Ishikawa (cell line): ENCODE measurements around the gene RALA.
A peak's percentile ranks its signal among the peaks of the same experiment; 100 is the strongest.

ENCODE experiments used
- CEBPB ChIP-seq: IDR thresholded peaks from 2 replicates; pipeline ENCODE4 v1.6.1; 2012
- CREB1 ChIP-seq: IDR thresholded peaks from 2 replicates; pipeline ENCODE4 v1.6.1; 2012; ENCODE audit warnings: low read depth
- EGR1 ChIP-seq: IDR thresholded peaks from 2 replicates; pipeline ENCODE4 v1.6.1; 2012
- EP300 ChIP-seq: IDR thresholded peaks from 2 replicates; pipeline ENCODE4 v1.6.1; 2012; ENCODE audit warnings: borderline replicate concordance
- FOXM1 ChIP-seq: IDR thresholded peaks from 2 replicates; pipeline ENCODE4 v1.6.1; 2012; ENCODE audit warnings: low read depth, borderline replicate concordance
- NFIC ChIP-seq: IDR thresholded peaks from 2 replicates; pipeline ENCODE4 v1.6.1; 2012
- RAD21 ChIP-seq: IDR thresholded peaks from 2 replicates; pipeline ENCODE4 v1.6.1; 2012; ENCODE audit warnings: low read depth
- TAF1 ChIP-seq: IDR thresholded peaks from 2 replicates; pipeline ENCODE4 v1.6.1; 2012; ENCODE audit warnings: low read depth, mild to moderate bottlenecking
- TCF12 ChIP-seq: IDR thresholded peaks from 2 replicates; pipeline ENCODE4 v1.6.1; 2012; ENCODE audit warnings: low read depth
- TEAD4 ChIP-seq: IDR thresholded peaks from 2 replicates; pipeline ENCODE4 v1.6.1; 2012
- YY1 ChIP-seq: IDR thresholded peaks from 2 replicates; pipeline ENCODE4 v1.6.1; 2012; ENCODE audit warnings: low read depth
- ZBTB7A ChIP-seq: IDR thresholded peaks from 2 replicates; pipeline ENCODE4 v1.6.1; 2012; ENCODE audit warnings: low read depth
- TF ChIP-seq, protein P1 (sequence below): IDR thresholded peaks from 2 replicates; pipeline ENCODE4 v1.6.1; 2012
- TF ChIP-seq, protein P2 (sequence below): IDR thresholded peaks from 2 replicates; pipeline ENCODE4 v1.6.1; 2012
- TF ChIP-seq, protein P3 (sequence below): IDR thresholded peaks from 2 replicates; pipeline ENCODE4 v1.6.1; 2012; ENCODE audit warnings: low read depth, mild to moderate bottlenecking

Gene RALA

DNA sequence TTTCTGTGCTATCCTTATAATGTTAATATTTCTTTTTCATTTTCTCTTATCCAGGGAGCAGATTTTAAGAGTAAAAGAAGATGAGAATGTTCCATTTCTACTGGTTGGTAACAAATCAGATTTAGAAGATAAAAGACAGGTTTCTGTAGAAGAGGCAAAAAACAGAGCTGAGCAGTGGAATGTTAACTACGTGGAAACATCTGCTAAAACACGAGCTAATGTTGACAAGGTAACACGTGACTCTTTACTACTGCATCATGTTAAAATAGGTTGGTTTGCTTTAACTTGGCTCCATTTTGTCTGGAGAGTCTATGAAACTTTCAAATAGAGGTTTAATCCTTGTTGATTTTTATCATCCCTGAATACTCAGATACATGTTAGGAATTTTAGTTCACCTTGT lies 73.3 kb downstream of the RALA start:
- TF ChIP-seq FOXM1 = no peak
- TF ChIP-seq CREB1 = no peak
- TF ChIP-seq, protein P1, sequence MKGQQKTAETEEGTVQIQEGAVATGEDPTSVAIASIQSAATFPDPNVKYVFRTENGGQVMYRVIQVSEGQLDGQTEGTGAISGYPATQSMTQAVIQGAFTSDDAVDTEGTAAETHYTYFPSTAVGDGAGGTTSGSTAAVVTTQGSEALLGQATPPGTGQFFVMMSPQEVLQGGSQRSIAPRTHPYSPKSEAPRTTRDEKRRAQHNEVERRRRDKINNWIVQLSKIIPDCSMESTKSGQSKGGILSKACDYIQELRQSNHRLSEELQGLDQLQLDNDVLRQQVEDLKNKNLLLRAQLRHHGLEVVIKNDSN = no peak
- no peak for TF ChIP-seq TCF12
- TF ChIP-seq, protein P2, sequence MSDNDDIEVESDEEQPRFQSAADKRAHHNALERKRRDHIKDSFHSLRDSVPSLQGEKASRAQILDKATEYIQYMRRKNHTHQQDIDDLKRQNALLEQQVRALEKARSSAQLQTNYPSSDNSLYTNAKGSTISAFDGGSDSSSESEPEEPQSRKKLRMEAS = no peak
- no peak for TF ChIP-seq EGR1

DNA sequence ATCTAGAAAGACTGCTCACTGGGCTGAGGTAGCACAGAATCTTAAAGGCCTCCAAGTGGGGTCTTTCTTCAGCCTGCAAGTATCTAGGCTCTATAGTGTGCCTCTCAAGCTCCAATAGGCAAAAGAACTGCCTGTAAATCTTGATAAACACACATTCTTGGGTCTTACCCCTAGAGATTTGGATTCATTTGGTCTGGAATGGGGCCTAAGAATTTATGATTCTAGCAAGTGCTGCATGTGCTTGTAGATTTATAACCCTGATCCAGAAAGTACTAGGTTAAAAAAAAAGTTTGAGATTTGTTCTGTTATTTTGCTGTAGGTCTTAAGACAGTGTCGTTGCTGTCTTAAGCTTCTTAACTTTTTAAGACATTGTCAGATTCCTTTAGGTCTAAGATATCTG lies 74.1 kb downstream of the RALA start:
- TF ChIP-seq, protein P2 = no peak
- TF ChIP-seq, protein P3, sequence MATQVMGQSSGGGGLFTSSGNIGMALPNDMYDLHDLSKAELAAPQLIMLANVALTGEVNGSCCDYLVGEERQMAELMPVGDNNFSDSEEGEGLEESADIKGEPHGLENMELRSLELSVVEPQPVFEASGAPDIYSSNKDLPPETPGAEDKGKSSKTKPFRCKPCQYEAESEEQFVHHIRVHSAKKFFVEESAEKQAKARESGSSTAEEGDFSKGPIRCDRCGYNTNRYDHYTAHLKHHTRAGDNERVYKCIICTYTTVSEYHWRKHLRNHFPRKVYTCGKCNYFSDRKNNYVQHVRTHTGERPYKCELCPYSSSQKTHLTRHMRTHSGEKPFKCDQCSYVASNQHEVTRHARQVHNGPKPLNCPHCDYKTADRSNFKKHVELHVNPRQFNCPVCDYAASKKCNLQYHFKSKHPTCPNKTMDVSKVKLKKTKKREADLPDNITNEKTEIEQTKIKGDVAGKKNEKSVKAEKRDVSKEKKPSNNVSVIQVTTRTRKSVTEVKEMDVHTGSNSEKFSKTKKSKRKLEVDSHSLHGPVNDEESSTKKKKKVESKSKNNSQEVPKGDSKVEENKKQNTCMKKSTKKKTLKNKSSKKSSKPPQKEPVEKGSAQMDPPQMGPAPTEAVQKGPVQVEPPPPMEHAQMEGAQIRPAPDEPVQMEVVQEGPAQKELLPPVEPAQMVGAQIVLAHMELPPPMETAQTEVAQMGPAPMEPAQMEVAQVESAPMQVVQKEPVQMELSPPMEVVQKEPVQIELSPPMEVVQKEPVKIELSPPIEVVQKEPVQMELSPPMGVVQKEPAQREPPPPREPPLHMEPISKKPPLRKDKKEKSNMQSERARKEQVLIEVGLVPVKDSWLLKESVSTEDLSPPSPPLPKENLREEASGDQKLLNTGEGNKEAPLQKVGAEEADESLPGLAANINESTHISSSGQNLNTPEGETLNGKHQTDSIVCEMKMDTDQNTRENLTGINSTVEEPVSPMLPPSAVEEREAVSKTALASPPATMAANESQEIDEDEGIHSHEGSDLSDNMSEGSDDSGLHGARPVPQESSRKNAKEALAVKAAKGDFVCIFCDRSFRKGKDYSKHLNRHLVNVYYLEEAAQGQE = no peak
- TF ChIP-seq EGR1 = no peak
- no peak for TF ChIP-seq TCF12
- no peak for TF ChIP-seq NFIC

DNA sequence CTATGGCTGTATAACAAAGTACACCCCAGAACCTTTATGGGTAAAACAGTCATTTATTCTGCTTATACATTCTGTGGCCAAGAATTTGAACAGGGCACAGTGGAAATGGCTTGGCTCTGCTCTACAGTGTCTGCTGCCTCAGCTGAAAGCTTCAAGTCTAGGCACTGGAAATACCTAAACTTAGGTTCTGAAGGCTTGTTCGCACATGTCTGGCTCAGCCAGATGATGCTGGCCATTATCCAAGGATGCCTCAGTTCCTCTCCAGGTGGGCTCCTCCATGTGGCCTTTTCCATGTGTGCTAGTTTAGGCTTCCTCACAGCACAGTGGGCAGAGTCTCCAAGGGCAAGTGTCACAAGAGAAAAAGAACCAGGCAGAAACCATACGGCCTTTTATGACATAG lies 76.8 kb downstream of the RALA start:
- TF ChIP-seq EGR1 = no peak

DNA sequence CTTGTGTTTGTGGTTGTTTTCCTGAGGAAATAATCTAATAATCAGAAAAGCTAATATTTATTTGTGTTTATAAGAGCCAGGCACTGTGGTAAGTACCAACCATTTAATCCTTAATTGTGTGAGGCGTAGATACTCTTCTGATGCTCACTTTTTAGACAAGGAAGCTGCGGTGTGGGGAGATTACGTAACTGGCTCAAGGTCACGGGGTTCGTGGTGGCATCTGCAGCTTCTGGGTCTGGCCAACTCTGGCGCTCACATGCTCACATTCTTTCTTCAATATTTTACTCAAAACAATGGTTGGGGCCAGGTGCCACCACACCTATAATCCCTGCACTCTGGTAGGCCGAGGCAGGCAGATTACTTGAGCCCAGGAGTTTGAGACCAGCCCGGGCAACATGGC lies 77.6 kb downstream of the RALA start:
- TF ChIP-seq, protein P3 = no peak
- TF ChIP-seq CEBPB = 0 out of 2 replicates have a peak, but pooled peaks have one; percentile 21

DNA sequence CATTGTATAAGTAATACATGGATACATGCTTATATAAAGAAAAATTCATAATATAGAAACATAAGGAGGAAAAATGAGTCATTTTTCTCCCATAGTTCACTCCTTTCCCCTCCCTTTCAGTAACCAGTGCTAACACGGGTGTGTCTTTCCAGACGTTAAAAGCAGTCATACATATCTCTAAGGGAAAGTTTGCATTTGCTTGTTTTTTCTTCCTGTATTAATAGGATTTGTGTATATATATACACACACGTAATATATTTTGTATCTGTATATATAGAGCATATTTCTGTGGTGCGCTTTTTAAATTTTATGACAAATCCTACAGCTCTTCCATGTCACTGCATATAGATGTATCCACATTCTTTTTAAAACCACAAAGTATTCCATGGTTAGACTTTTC lies 78.8 kb downstream of the RALA start:
- no peak for TF ChIP-seq RAD21
- TF ChIP-seq, protein P2 = no peak
- no peak for TF ChIP-seq CEBPB
- no peak for TF ChIP-seq TEAD4
- no peak for TF ChIP-seq ZBTB7A
- TF ChIP-seq NFIC = no peak
- TF ChIP-seq YY1 = no peak
- no peak for TF ChIP-seq FOXM1
- no peak for TF ChIP-seq EP300
- TF ChIP-seq EGR1 = no peak
- TF ChIP-seq, protein P1 = no peak
- TF ChIP-seq CREB1 = no peak
- TF ChIP-seq TAF1 = no peak
- TF ChIP-seq, protein P3 = no peak
- no peak for TF ChIP-seq TCF12

DNA sequence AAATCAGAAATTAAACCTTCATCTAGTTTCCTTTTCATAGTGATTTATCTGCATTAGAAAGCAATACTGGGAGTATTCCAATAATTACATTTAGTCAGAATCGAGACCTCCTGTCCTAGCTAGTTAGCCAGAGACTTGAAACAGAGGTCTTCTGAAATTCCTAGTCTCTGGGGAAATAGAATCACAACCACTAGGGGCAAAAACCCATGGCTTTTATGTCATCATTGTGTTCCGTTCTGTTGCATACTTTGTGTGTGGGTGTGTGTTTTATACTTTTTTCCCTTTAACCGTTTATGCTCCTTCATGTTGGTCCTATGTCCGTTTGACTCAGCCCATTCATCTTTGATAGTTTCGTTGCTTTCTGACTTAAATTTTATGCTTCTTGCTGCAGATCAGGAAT lies 79.8 kb downstream of the RALA start:
- no peak for TF ChIP-seq NFIC
- no peak for TF ChIP-seq EGR1
- TF ChIP-seq, protein P3 = no peak
- TF ChIP-seq ZBTB7A = no peak
- TF ChIP-seq, protein P2 = no peak
- TF ChIP-seq CEBPB = no peak
